A549 (cell line): ENCODE results near the gene ACAD8. TPM values are rescaled to one million over a fixed set of nuclear protein-coding genes. Genes with fewer than 3 reads are reported as not detected.

Experiments
- ATAC-seq, 2 experiments: fragments of 200-7000 bp in 1 of 2; fragments of >200 bp in 1 of 2; cut with Nextera tagmentation in 1 of 2; cut with Tn5 transposase in 1 of 2; 3 replicates each; pipeline versions ENCODE4 v1.8.0 to v1.9.1; 2018 to 2020; ENCODE audit warnings: mild to moderate bottlenecking in 1 of 2, moderate library complexity in 1 of 2
- CTCF ChIA-PET: fragments of 300-600 bp; sonication (Branson Sonifier 250); formaldehyde crosslinking; extraction: SDS; loops from one replicate; lab custom pipeline; 2021; ENCODE audit warnings: antibody characterized with exemption, inconsistent platforms; lab: Yijun Ruan, JAX
- POLR2A ChIA-PET: fragments of 350-600 bp; formaldehyde crosslinking; extraction: SDS; loops from one replicate; lab custom pipeline; 2021; ENCODE audit warnings: antibody characterized with exemption, inconsistent platforms; lab: Yijun Ruan, JAX
- DNase-seq, 2 experiments: peaks; one replicate each; pipeline versions ENCODE4 v3.0.0 to v3.0.0-alpha.2; 2011 to 2016; ENCODE audit warnings: low read depth in 1 of 2, low spot score in 1 of 2
- FAIRE-seq: peaks from 2 replicates; lab custom pipeline; 2011; peaks lifted over from hg19 to GRCh38; lab: Jason Lieb, UNC
- H3K27ac ChIP-seq, 2 experiments: fragments of >200 bp; sonication (Bioruptor Twin); formaldehyde crosslinking; 3 replicates each; pipeline ENCODE4 v1.5.1; 2016 to 2017
- H3K4me1 ChIP-seq: fragments of >200 bp; sonication (Bioruptor Twin); formaldehyde crosslinking; 3 replicates; pipeline ENCODE4 v1.6.1; 2016
- H3K4me2 ChIP-seq: fragments of >200 bp; sonication (Bioruptor Twin); formaldehyde crosslinking; 3 replicates; pipeline ENCODE4 v1.6.1; 2016
- H3K4me3 ChIP-seq: fragments of >200 bp; sonication (Bioruptor Twin); formaldehyde crosslinking; 3 replicates; pipeline ENCODE4 v1.5.1; 2016
- H3K9me3 ChIP-seq: fragments of >200 bp; sonication (Bioruptor Twin); formaldehyde crosslinking; 3 replicates; pipeline ENCODE4 v1.6.1; 2016
- ATOH8 ChIP-seq: fragments of 250-450 bp; sonication (Bioruptor Pico); IDR thresholded peaks from 2 replicates; pipeline ENCODE4 v1.5.0; 2020; ENCODE audit warnings: low read depth, mild to moderate bottlenecking, moderate library complexity
- BHLHE40 ChIP-seq: IDR thresholded peaks from 2 replicates; pipeline ENCODE4 v1.6.1; 2012; ENCODE audit warnings: low read depth, low read length, inconsistent platforms
- CBX2 ChIP-seq: fragments of 200-600 bp; sonication (generic); IDR thresholded peaks from 2 replicates; pipeline ENCODE4 v1.6.1; 2016; ENCODE audit warnings: low read depth, mild to moderate bottlenecking, borderline replicate concordance
- CBX8 ChIP-seq: fragments of 200-600 bp; sonication (generic); IDR thresholded peaks from 2 replicates; pipeline ENCODE4 v1.6.1; 2016
- CHD4 ChIP-seq: fragments of 200-600 bp; sonication (generic); IDR thresholded peaks from 2 replicates; pipeline ENCODE4 v1.6.1; 2016; ENCODE audit warnings: antibody characterized with exemption, mild to moderate bottlenecking, borderline replicate concordance
- FOXS1 ChIP-seq: fragments of 250-450 bp; sonication (Bioruptor Pico); IDR thresholded peaks from 2 replicates; pipeline ENCODE4 v1.5.0; 2020; ENCODE audit warnings: mild to moderate bottlenecking, moderate library complexity
- GATA3 ChIP-seq: IDR thresholded peaks from 2 replicates; pipeline ENCODE4 v1.6.1; 2012; ENCODE audit warnings: borderline replicate concordance
- HDAC2 ChIP-seq: fragments of 200-600 bp; sonication (generic); IDR thresholded peaks from 2 replicates; pipeline ENCODE4 v1.6.1; 2016
- HES2 ChIP-seq: fragments of >200 bp; sonication (Bioruptor Twin); formaldehyde crosslinking; IDR thresholded peaks from 2 replicates; pipeline ENCODE4 v1.6.1; 2016
- HEYL ChIP-seq: fragments of 250-450 bp; sonication (Bioruptor Pico); IDR thresholded peaks from 2 replicates; pipeline ENCODE4 v1.8.0; 2021; ENCODE audit warnings: mild to moderate bottlenecking, moderate library complexity
- HMGXB4 ChIP-seq: fragments of 250-450 bp; sonication (Bioruptor Pico); IDR thresholded peaks from 2 replicates; pipeline ENCODE4 v1.5.0; 2021; ENCODE audit warnings: mild to moderate bottlenecking, moderate library complexity, borderline replicate concordance
- HOXB13 ChIP-seq: fragments of 250-450 bp; sonication (Bioruptor Pico); IDR thresholded peaks from 2 replicates; pipeline ENCODE4 v1.5.0; 2020; ENCODE audit warnings: low read depth, mild to moderate bottlenecking, moderate library complexity
- HOXB5 ChIP-seq: fragments of 250-450 bp; sonication (Bioruptor Pico); IDR thresholded peaks from 2 replicates; pipeline ENCODE4 v1.5.0; 2020; ENCODE audit warnings: mild to moderate bottlenecking, moderate library complexity
- JUNB ChIP-seq: fragments of >200 bp; sonication (Bioruptor Twin); formaldehyde crosslinking; IDR thresholded peaks from 2 replicates; pipeline ENCODE4 v1.6.1; 2016
- KDM5A ChIP-seq: fragments of 200-600 bp; sonication (generic); IDR thresholded peaks from 2 replicates; pipeline ENCODE4 v1.6.1; 2016; ENCODE audit warnings: antibody characterized with exemption, mild to moderate bottlenecking
- MAZ ChIP-seq: fragments of 150-350 bp; IDR thresholded peaks from 2 replicates; pipeline ENCODE4 v1.6.1; 2014; ENCODE audit warnings: antibody characterized with exemption, low read depth, low read length, borderline replicate concordance
- MYC ChIP-seq: IDR thresholded peaks from 2 replicates; pipeline ENCODE4 v1.6.1; 2012; ENCODE audit warnings: mild to moderate bottlenecking, inconsistent platforms, low read length, improper control_type of control experiment, borderline replicate concordance
- POLR2A ChIP-seq: IDR thresholded peaks from 2 replicates; pipeline ENCODE4 v1.6.1; 2012; ENCODE audit warnings: mild to moderate bottlenecking, low read length
- POLR2AphosphoS2 ChIP-seq: conservative IDR thresholded peaks from 2 replicates; pipeline ENCODE4 v1.6.1; 2012; ENCODE audit warnings: low read length, improper control_type of control experiment, inconsistent platforms
- RFX5 ChIP-seq: fragments of 450-650 bp; IDR thresholded peaks from 2 replicates; pipeline ENCODE4 v1.7.1; 2014; ENCODE audit warnings: antibody characterized with exemption, mild to moderate bottlenecking, moderate library complexity
- RNF2 ChIP-seq: fragments of 200-600 bp; sonication (generic); IDR thresholded peaks from 2 replicates; pipeline ENCODE4 v1.6.1; 2016; ENCODE audit warnings: low read depth, mild to moderate bottlenecking, antibody characterized with exemption, moderate library complexity, borderline replicate concordance
- SMC3 ChIP-seq: fragments of >200 bp; sonication (Bioruptor Twin); formaldehyde crosslinking; IDR thresholded peaks from 3 replicates; pipeline ENCODE4 v1.6.1; 2018; ENCODE audit warnings: inconsistent platforms
- TP53 ChIP-seq: fragments of 250-450 bp; sonication (Bioruptor Pico); IDR thresholded peaks from 2 replicates; pipeline ENCODE4 v1.5.0; 2021; ENCODE audit warnings: mild to moderate bottlenecking, moderate library complexity
- ZC3H11A ChIP-seq: fragments of 450-650 bp; IDR thresholded peaks from 2 replicates; pipeline ENCODE4 v1.6.1; 2014; ENCODE audit warnings: antibody characterized with exemption, mild to moderate bottlenecking
- ZSCAN20 ChIP-seq: fragments of 250-450 bp; sonication (Bioruptor Pico); IDR thresholded peaks from 2 replicates; pipeline ENCODE4 v1.8.0; 2022; ENCODE audit warnings: mild to moderate bottlenecking, moderate library complexity
- WGBS: methylation state at CpG from one replicate; pipeline ENCODE4 v1.1.6; 2017; ENCODE audit errors: missing lambda C conversion rate; 5-methylcytosine and 5-hydroxymethylcytosine counted together
- polyA plus RNA-seq, 4 experiments: library from polyadenylated mRNA; depleted of rRNA in 3 of 4; stranded (reverse); fragments of >200 nt; fragmentation: RNase III in 1 of 4; extraction: RNeasy Plus Mini Kit Qiagen cat#74134 plus additional on column Dnase treatment in 1 of 4; gene quantifications; 2 replicates in 3 of 4; 3 replicates in 1 of 4; pipeline ENCODE4 v1.2.3, GENCODE V29; 2011 to 2017
- TF ChIP-seq, protein P1 (sequence below): IDR thresholded peaks from 2 replicates; pipeline ENCODE4 v1.6.1; 2012

The ACAD8 gene
- polyA plus RNA-seq, 2 of the 4 experiments (the other 2 are of a cell fraction) = 13.5 to 16.9 TPM

- Histone ChIP-seq H3K4me1 (peaks cover 3% of the 10 kb centered on the region; the same call in 1 of the 3 replicates), H3K4me2 (no peak overlapping the region), H3K27ac (no peak overlapping the region), H3K4me3 (no peak overlapping the region)
- CTCF ChIA-PET = no interaction called here
- FAIRE-seq (no peak), ATAC-seq (no peak), DNase-seq (no peak)
- POLR2A ChIA-PET = no interaction called here
- TF ChIP-seq CBX2 (no peak), ZC3H11A (no peak), GATA3 (no peak), MYC (no peak), JUNB (no peak), HDAC2 (no peak)
- TF ChIP-seq, protein P1, sequence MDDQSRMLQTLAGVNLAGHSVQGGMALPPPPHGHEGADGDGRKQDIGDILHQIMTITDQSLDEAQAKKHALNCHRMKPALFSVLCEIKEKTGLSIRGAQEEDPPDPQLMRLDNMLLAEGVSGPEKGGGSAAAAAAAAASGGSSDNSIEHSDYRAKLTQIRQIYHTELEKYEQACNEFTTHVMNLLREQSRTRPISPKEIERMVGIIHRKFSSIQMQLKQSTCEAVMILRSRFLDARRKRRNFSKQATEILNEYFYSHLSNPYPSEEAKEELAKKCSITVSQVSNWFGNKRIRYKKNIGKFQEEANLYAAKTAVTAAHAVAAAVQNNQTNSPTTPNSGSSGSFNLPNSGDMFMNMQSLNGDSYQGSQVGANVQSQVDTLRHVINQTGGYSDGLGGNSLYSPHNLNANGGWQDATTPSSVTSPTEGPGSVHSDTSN = no peak
- TF ChIP-seq, all 56 proteins: peak for 0
- 43% methylated on average over 18 of the region's 18 CpGs for WGBS
- no peaks in the 10 kb centered on the region for H3K9me3 ChIP-seq
Measured at GRCh38 chr11:134272381-134273316, 19.3 kb downstream of the ACAD8 start.

GRCh38 chr11:134273317-134273712 is 19.9 kb downstream of the ACAD8 start:
- H3K4me2 ChIP-seq = no peak overlapping the region
- ChIA-PET POLR2A (no interaction called here), CTCF (interaction anchor here (0.6 kb wide), 2 partner anchors 85 to 568 kb away, joined by 3 to 6 read pairs; no protein-coding TSS in a partner anchor)
- WGBS = 50% methylated on average over 3 of the region's 3 CpGs
- DNase-seq (no peak), ATAC-seq (no peak), FAIRE-seq (no peak)
- no peak overlapping the region for H3K27ac ChIP-seq
- no peak overlapping the region for H3K4me3 ChIP-seq
- H3K9me3 ChIP-seq = no peaks in the 10 kb centered on the region
- H3K4me1 ChIP-seq = peaks cover 3% of the 10 kb centered on the region; the same call in 1 of the 3 replicates
- TF ChIP-seq CBX8 (no peak), MYC (no peak), POLR2AphosphoS2 (no peak)

GRCh38 chr11:134275188-134275533 is 21.8 kb downstream of the ACAD8 start:
- no peak overlapping the region for H3K27ac ChIP-seq
- peak overlapping the region; percentile 87 for H3K4me2 ChIP-seq
- no peak for DNase-seq
- peak overlapping the region; percentile 45; the same call in 1 of the 3 replicates for H3K4me3 ChIP-seq
- no peaks in the 10 kb centered on the region for H3K9me3 ChIP-seq
- CTCF ChIA-PET = interaction anchor here (1.4 kb wide), 1 partner anchor 14 kb away, joined by 5 read pairs; no protein-coding TSS in a partner anchor
- TF ChIP-seq BHLHE40 (no peak), JUNB (no peak), FOXS1 (no peak), RFX5 (no peak), HOXB5 (CRISPR knock-in tag) (no peak), CBX8 (no peak), TP53 (CRISPR knock-in tag) (no peak), ZSCAN20 (CRISPR knock-in tag) (no peak), KDM5A (no peak), MAZ (no peak), HES2 (no peak), ATOH8 (CRISPR knock-in tag) (no peak), MYC (no peak), SMC3 (no peak), POLR2A (no peak), RNF2 (no peak), CHD4 (no peak), HEYL (CRISPR knock-in tag) (no peak), HOXB13 (CRISPR knock-in tag) (no peak), HMGXB4 (CRISPR knock-in tag) (no peak)
- 18% methylated on average over 5 of the region's 5 CpGs for WGBS
- FAIRE-seq = no peak
- no peak for ATAC-seq
- POLR2A ChIA-PET = no interaction called here
- H3K4me1 ChIP-seq = peaks cover 3% of the 10 kb centered on the region; the same call in 1 of the 3 replicates
